ENCODE results near the gene SRGN.

DNA sequence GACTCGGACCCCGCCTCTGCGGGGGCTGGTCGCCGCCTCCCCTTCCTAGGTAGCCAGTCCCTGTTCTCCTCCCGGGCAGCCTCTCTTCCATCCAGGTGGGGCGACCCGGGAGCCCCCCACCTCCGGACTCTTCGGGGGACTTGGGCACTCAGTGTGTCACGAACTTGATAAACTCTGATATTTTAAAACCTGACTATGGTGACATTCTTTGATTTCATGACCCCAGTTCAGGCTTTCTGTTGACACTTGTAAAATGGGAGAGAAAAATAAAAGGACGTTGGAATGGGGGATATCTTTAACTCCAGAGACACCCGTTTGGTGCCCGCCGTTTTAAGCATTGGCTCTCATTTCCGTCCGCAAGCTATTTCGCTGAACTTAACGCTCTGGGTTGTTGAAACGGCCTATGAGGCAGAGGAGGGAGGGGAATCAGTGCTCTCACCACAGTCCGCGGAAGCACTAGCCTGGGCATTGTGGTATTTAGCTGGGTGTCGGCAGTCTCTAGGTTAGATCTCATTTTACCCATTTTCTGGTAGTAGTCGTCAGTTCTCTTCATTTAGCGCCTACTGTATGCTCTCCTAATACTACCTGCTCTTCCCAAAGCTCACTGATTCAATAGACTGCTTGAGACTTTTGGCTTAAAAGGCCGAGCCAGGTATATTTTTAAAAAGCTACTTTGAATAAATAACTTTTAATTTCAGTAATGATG is 36.8 kb downstream of the SRGN start:
- TF ChIP-seq CTCF (IDR thresholded peaks at IDR 0.05), result no peak
- no peak for TF ChIP-seq EZH2 (IDR thresholded peaks at IDR 0.05)
- TF ChIP-seq EZH2phosphoT487 (IDR thresholded peaks at IDR 0.05), result no peak

All from neural progenitor cell (in vitro differentiated cells).